ENCODE measurements around the gene MYMK.

The MYMK gene

GRCh38 chr9:133563291-133563796 lies 38.6 kb upstream of the MYMK start:
- TF ChIP-seq POLR2A (IDR thresholded peaks at IDR 0.05; ENCODE audit: low read depth, low read length): no peak
- no peak for DNase-seq (ENCODE audit: insufficient read length, low spot score)
- FAIRE-seq: no peak

GRCh38 chr9:133562611-133563290 lies 38.0 kb upstream of the MYMK start:
- FAIRE-seq (no peak), DNase-seq (ENCODE audit: insufficient read length, low spot score) (no peak)
- no peak for TF ChIP-seq POLR2A (IDR thresholded peaks at IDR 0.05; ENCODE audit: low read depth, low read length)

GRCh38 chr9:133561976-133562554 lies 37.3 kb upstream of the MYMK start:
- TF ChIP-seq POLR2A (IDR thresholded peaks at IDR 0.05; ENCODE audit: low read depth, low read length): no peak
- DNase-seq (ENCODE audit: insufficient read length, low spot score): no peak
- FAIRE-seq: no peak

- DNase-seq (ENCODE audit: insufficient read length, low spot score): no peak
- no peak for FAIRE-seq
- no peak for TF ChIP-seq POLR2A (IDR thresholded peaks at IDR 0.05; ENCODE audit: low read depth, low read length)
These were observed 36.2 kb upstream of the MYMK start for GRCh38 chr9:133560944-133561343.

- FAIRE-seq: no peak
- no peak for DNase-seq (ENCODE audit: insufficient read length, low spot score)
- no peak for TF ChIP-seq POLR2A (IDR thresholded peaks at IDR 0.05; ENCODE audit: low read depth, low read length)
These were observed 35.6 kb upstream of the MYMK start for GRCh38 chr9:133560311-133560710.

GRCh38 chr9:133558191-133559126 lies 33.7 kb upstream of the MYMK start:
- DNase-seq (ENCODE audit: insufficient read length, low spot score): peak; percentile 97
- TF ChIP-seq POLR2A (IDR thresholded peaks at IDR 0.05; ENCODE audit: low read depth, low read length): no peak
- peak; percentile 23 for FAIRE-seq

- FAIRE-seq (no peak), DNase-seq (ENCODE audit: insufficient read length, low spot score) (no peak)
- TF ChIP-seq POLR2A (IDR thresholded peaks at IDR 0.05; ENCODE audit: low read depth, low read length): no peak
These were observed 32.8 kb upstream of the MYMK start for GRCh38 chr9:133557581-133557980.

GRCh38 chr9:133556354-133556753 lies 31.6 kb upstream of the MYMK start:
- TF ChIP-seq POLR2A (IDR thresholded peaks at IDR 0.05; ENCODE audit: low read depth, low read length): no peak
- FAIRE-seq (no peak), DNase-seq (ENCODE audit: insufficient read length, low spot score) (no peak)

- no peak for TF ChIP-seq POLR2A (IDR thresholded peaks at IDR 0.05; ENCODE audit: low read depth, low read length)
These were observed 30.0 kb upstream of the MYMK start for GRCh38 chr9:133554729-133555128.

GRCh38 chr9:133553973-133554713 lies 29.4 kb upstream of the MYMK start:
- no peak for DNase-seq (ENCODE audit: insufficient read length, low spot score)
- no peak for FAIRE-seq
- no peak for TF ChIP-seq POLR2A (IDR thresholded peaks at IDR 0.05; ENCODE audit: low read depth, low read length)

More at GRCh38 chr9:133554729-133555128, 30.0 kb upstream of the MYMK start:
- DNase-seq (ENCODE audit: insufficient read length, low spot score) (no peak), FAIRE-seq (no peak)

GRCh38 chr9:133553123-133553522 lies 28.4 kb upstream of the MYMK start:
- no peak for FAIRE-seq
- TF ChIP-seq POLR2A (IDR thresholded peaks at IDR 0.05; ENCODE audit: low read depth, low read length): no peak
- DNase-seq (ENCODE audit: insufficient read length, low spot score): no peak

- TF ChIP-seq POLR2A (IDR thresholded peaks at IDR 0.05; ENCODE audit: low read depth, low read length): no peak
- FAIRE-seq (no peak), DNase-seq (ENCODE audit: insufficient read length, low spot score) (no peak)
These were observed 27.5 kb upstream of the MYMK start for GRCh38 chr9:133552236-133552635.

GRCh38 chr9:133551446-133551845 lies 26.7 kb upstream of the MYMK start:
- no peak for FAIRE-seq
- no peak for TF ChIP-seq POLR2A (IDR thresholded peaks at IDR 0.05; ENCODE audit: low read depth, low read length)

More at GRCh38 chr9:133551446-133551845, 26.7 kb upstream of the MYMK start:
- DNase-seq (ENCODE audit: insufficient read length, low spot score): no peak
